ENCODE results near the gene SLC10A7. TPM values are rescaled to one million over a fixed set of nuclear protein-coding genes. Genes with fewer than 3 reads are reported as not detected.

SLC10A7 gene
- total and polyA plus RNA-seq, 2 experiments from 2014 or later, result 1.9 to 2.9 TPM

GRCh38 chr4:146472404-146472803 is 49.3 kb downstream of the SLC10A7 start:
- TF ChIP-seq CTCF (IDR thresholded peaks at IDR 0.05; ENCODE audit: low read depth, low read length), result no peak
- no peak overlapping the region for H3K4me3 ChIP-seq
- H3K4me1 ChIP-seq (ENCODE audit: low read depth), result no peaks in the 10 kb centered on the region
- H3K36me3 ChIP-seq, result no peaks in the 10 kb centered on the region
- H3K9me3 ChIP-seq (ENCODE audit: low read depth), result no peaks in the 10 kb centered on the region
- peak in 1 of 2 donors; percentile 26 for DNase-seq (ENCODE audit: low read depth in 1 of 2, low spot score in 1 of 2)
- no peak overlapping the region for H3K27ac ChIP-seq
- no peaks in the 10 kb centered on the region for H3K27me3 ChIP-seq

- no peaks in the 10 kb centered on the region for H3K9me3 ChIP-seq (ENCODE audit: low read depth)
- no peak overlapping the region for H3K4me3 ChIP-seq
- H3K36me3 ChIP-seq, result no peaks in the 10 kb centered on the region
- TF ChIP-seq CTCF (IDR thresholded peaks at IDR 0.05; ENCODE audit: low read depth, low read length), result no peak
- no peaks in the 10 kb centered on the region for H3K4me1 ChIP-seq (ENCODE audit: low read depth)
- H3K27ac ChIP-seq, result no peak overlapping the region
- no peak for DNase-seq (ENCODE audit: low read depth in 1 of 2, low spot score in 1 of 2)
- no peaks in the 10 kb centered on the region for H3K27me3 ChIP-seq
These were observed 51.1 kb downstream of the SLC10A7 start for GRCh38 chr4:146470604-146471003.

- H3K4me1 ChIP-seq (ENCODE audit: low read depth), result no peaks in the 10 kb centered on the region
- no peak for TF ChIP-seq CTCF (IDR thresholded peaks at IDR 0.05; ENCODE audit: low read depth, low read length)
These were observed 52.7 kb downstream of the SLC10A7 start for GRCh38 chr4:146469022-146469421.

GRCh38 chr4:146465628-146466027 is 56.1 kb downstream of the SLC10A7 start:
- Histone ChIP-seq H3K4me3 (no peak overlapping the region), H3K9me3 (ENCODE audit: low read depth) (no peaks in the 10 kb centered on the region), H3K27me3 (no peaks in the 10 kb centered on the region), H3K36me3 (no peaks in the 10 kb centered on the region), H3K27ac (no peak overlapping the region), H3K4me1 (ENCODE audit: low read depth) (no peaks in the 10 kb centered on the region)
- DNase-seq (ENCODE audit: low read depth in 1 of 2, low spot score in 1 of 2), result no peak
- no peak for TF ChIP-seq CTCF (IDR thresholded peaks at IDR 0.05; ENCODE audit: low read depth, low read length)

More at GRCh38 chr4:146469022-146469421, 52.7 kb downstream of the SLC10A7 start:
- DNase-seq (ENCODE audit: low read depth in 1 of 2, low spot score in 1 of 2), result no peak
- H3K9me3 ChIP-seq (ENCODE audit: low read depth), result no peaks in the 10 kb centered on the region
- H3K27me3 ChIP-seq, result no peaks in the 10 kb centered on the region
- no peak overlapping the region for H3K4me3 ChIP-seq
- H3K36me3 ChIP-seq, result no peaks in the 10 kb centered on the region
- H3K27ac ChIP-seq, result no peak overlapping the region

GRCh38 chr4:146462251-146462650 is 59.5 kb downstream of the SLC10A7 start:
- no peak for DNase-seq (ENCODE audit: low read depth in 1 of 2, low spot score in 1 of 2)
- Histone ChIP-seq H3K9me3 (ENCODE audit: low read depth) (no peaks in the 10 kb centered on the region), H3K4me3 (no peak overlapping the region), H3K27me3 (no peaks in the 10 kb centered on the region), H3K27ac (no peak overlapping the region), H3K4me1 (ENCODE audit: low read depth) (no peaks in the 10 kb centered on the region), H3K36me3 (no peaks in the 10 kb centered on the region)
- TF ChIP-seq CTCF (IDR thresholded peaks at IDR 0.05; ENCODE audit: low read depth, low read length), result no peak

GRCh38 chr4:146458594-146458993 is 63.1 kb downstream of the SLC10A7 start:
- DNase-seq (ENCODE audit: low read depth in 1 of 2, low spot score in 1 of 2), result no peak
- H3K4me3 ChIP-seq, result no peak overlapping the region
- no peaks in the 10 kb centered on the region for H3K4me1 ChIP-seq (ENCODE audit: low read depth)
- TF ChIP-seq CTCF (IDR thresholded peaks at IDR 0.05; ENCODE audit: low read depth, low read length), result no peak
- no peaks in the 10 kb centered on the region for H3K9me3 ChIP-seq (ENCODE audit: low read depth)
- no peaks in the 10 kb centered on the region for H3K36me3 ChIP-seq
- H3K27me3 ChIP-seq, result no peaks in the 10 kb centered on the region
- H3K27ac ChIP-seq, result no peak overlapping the region

Measured in cardiac muscle cell (in vitro differentiated cells and primary cell).